Right lobe of liver (tissue), 6 donors: ENCODE data around the gene IER5. TPM values are rescaled to one million over a fixed set of nuclear protein-coding genes. Genes with fewer than 3 reads are reported as not detected.

Experiments used
- ATAC-seq, 4 donors: fragments of 200-7000 bp; cut with Tn5 transposase; one replicate each; pipeline ENCODE4 v1.9.1; 2020; ENCODE audit warnings: mild to moderate bottlenecking in 4 of 4, moderate library complexity in 4 of 4
- DNase-seq, 3 donors: peaks; one replicate each; pipeline ENCODE4 v3.0.0-alpha.2; 2020
- H3K27ac ChIP-seq, 3 donors: fragments of 200-600 bp; one replicate each; pipeline ENCODE4 v1.8.0; 2022
- H3K27me3 ChIP-seq, 2 donors: fragments of 200-600 bp; one replicate each; pipeline ENCODE4 v1.8.0; 2022
- H3K36me3 ChIP-seq, 4 donors: fragments of 200-600 bp; sonication (generic) in 1 of 4; one replicate each; pipeline versions ENCODE4 v1.5.1 to v1.8.0; 2017 to 2022; ENCODE audit warnings: control low read depth in 1 of 4
- H3K4me1 ChIP-seq, 4 donors: fragments of 200-600 bp; sonication (generic) in 1 of 4; one replicate each; pipeline versions ENCODE4 v1.5.1 to v1.8.0; 2017 to 2022; ENCODE audit warnings: control low read depth in 1 of 4
- H3K4me3 ChIP-seq, 3 donors: fragments of 200-600 bp; one replicate each; pipeline ENCODE4 v1.8.0; 2022
- H3K9me3 ChIP-seq, 4 donors: fragments of 200-600 bp; sonication (generic) in 1 of 4; one replicate each; pipeline versions ENCODE4 v1.5.1 to v1.8.0; 2017 to 2022; ENCODE audit warnings: control low read depth in 1 of 4
- CTCF ChIP-seq, 4 donors: fragments of 200-600 bp in 3 of 4; fragments of 450-650 bp in 1 of 4; IDR thresholded peaks; one replicate each; pipeline versions ENCODE4 v1.5.1 to v1.8.0; 2016 to 2022; ENCODE audit warnings: antibody characterized with exemption in 4 of 4, mild to moderate bottlenecking in 2 of 4
- POLR2A ChIP-seq: fragments of 450-650 bp; IDR thresholded peaks from one replicate; pipeline ENCODE4 v1.6.1; 2017; ENCODE audit warnings: antibody characterized with exemption, mild to moderate bottlenecking
- WGBS: methylation state at CpG from one replicate; pipeline ENCODE4 v1.1.6; 2018; ENCODE audit warnings: low coverage, low lambda C conversion rate; ENCODE audit not compliant: insufficient coverage; ENCODE audit errors: missing lambda C conversion rate; 5-methylcytosine and 5-hydroxymethylcytosine counted together
- intact Hi-C, 2 donors: fragments of 100-400 bp; cut with DNase I; formaldehyde crosslinking; loops; one replicate each; pipeline versions ENCODE4 v1.11.2 to v1.14.1; 2022
- total RNA-seq, 6 experiments: library from RNA; depleted of rRNA in 2 of 6; stranded (reverse); fragments of >200 nt in 2 of 6; fragmentation: NEBNext Ultra II Directional in 3 of 6; extraction: Animal tissue kit (Norgen Biotek cat#: 25700) in 3 of 6; gene quantifications; one replicate each; pipeline versions ENCODE4 v1.1.0 to v1.2.4, GENCODE V29; 2016 to 2023
- donor health status: DM: no; HTN: yes; CAD: no.
- donor health status: DM: no; HTN: no; CAD: no.
- donor health status: DM: no; HTN: no; CAD: no.
- donor health status: DM: no; HTN: yes; CAD: no.
- donor health status: DM: no; HTN: yes; CAD: no.

The IER5 gene
- total RNA-seq, 6 experiments from 2014 or later = 2.0 to 6.2 (median 3.4) TPM

DNA sequence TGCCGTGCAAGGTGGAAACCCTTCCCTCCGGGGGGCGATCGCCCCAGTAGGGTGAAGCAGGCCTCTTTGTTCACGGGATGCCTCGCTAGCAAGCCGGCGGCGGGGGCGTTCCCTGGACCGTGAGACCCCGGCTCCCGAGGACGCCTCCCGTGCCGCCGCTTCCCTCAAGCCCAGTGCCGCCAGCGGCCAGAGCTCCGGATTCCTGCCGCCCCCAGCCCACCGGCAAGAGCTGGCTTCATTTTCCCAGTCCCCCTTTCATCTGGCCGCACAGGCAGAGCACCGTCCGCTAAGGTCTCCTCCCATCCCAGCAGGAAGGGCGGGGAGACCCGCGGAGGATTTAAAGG, 16.3 kb downstream of the IER5 start:
- Histone ChIP-seq H3K4me3 (peak overlapping the region; percentile 63 to 79 (median 77)), H3K9me3 (no peaks in the 10 kb centered on the region), H3K27ac (peak overlapping the region; percentile 65 to 82 (median 75)), H3K27me3 (no peaks in the 10 kb centered on the region), H3K36me3 (no peaks in the 10 kb centered on the region), H3K4me1 (peaks cover 0 to 15% (median 6%) of the 10 kb centered on the region in 4 donors)
- peak in 1 of 4 donors; percentile 10 for ATAC-seq
- no peak for TF ChIP-seq POLR2A
- TF ChIP-seq CTCF (IDR thresholded peaks at IDR 0.05) = peak in 1 of 4 donors; percentile 22
- intact Hi-C loops = no loop called here
- DNase-seq = peak in 1 of 3 donors; percentile 71
- WGBS = no CpG with 5 or more reads among the region's 28 CpGs

DNA sequence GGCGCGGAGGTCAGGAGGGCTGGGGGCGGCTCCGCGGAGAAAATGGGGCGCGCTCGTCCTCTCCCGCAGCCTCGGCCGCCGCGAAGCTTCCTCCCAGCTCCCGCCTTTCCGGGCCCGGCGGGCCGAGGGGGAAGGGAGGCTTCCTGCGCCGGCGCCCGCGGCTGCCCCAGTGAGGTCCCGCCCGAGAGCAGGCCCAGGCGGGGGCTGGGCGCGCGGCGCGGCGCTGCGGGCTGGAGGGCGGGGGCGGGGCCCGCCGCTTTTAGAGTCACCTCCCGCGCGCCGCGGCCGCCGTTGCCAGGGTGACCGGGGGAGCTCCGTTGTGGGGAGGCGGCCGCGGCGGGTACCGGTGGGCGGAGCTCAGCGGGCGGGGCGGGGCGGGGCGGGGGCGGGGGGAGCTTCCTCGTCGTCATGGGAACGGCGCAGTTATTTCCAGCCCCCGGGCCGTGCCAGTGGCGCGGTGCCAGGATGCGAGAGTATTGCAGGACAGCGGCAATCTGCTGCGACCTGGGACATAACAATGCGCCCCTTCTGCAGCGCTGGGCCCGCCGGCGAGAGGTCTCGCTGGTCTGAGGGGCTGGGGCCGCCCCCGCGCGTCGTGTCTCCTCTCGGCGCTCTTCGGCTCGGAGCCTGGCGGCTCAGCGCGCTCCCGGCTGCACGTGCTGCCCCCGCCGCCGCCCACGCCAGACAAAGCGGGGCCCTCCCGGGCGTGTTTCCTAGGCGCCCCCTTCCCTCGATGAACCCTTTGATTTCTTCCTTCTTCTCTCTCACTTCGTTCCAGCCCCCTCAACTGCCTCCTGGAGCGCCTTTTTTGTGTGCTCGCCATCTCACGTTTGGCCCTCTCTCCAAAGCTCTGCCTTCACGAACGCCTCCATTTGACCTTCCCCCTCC, 16.9 kb downstream of the IER5 start:
- H3K4me3 ChIP-seq = peak overlapping the region; percentile 63 to 79 (median 77)
- no peaks in the 10 kb centered on the region for H3K27me3 ChIP-seq
- H3K9me3 ChIP-seq = no peaks in the 10 kb centered on the region
- TF ChIP-seq POLR2A (peak; percentile 88), CTCF (IDR thresholded peaks at IDR 0.05) (no peak)
- H3K36me3 ChIP-seq = no peaks in the 10 kb centered on the region
- peaks cover 0 to 15% (median 6%) of the 10 kb centered on the region in 4 donors for H3K4me1 ChIP-seq
- DNase-seq = peak; percentile 98 to 99 (median 99)
- WGBS = 8% methylated on average over 22 of the region's 104 CpGs
- peak overlapping the region; percentile 65 to 82 (median 75) for H3K27ac ChIP-seq
- intact Hi-C loops = no loop called here
- ATAC-seq = peak; percentile 90 to 96 (median 94)

GRCh38 chr1:181106022-181106312, 17.5 kb downstream of the IER5 start:
- no peaks in the 10 kb centered on the region for H3K27me3 ChIP-seq
- no peak overlapping the region for H3K4me3 ChIP-seq
- no peak for DNase-seq
- H3K9me3 ChIP-seq = no peaks in the 10 kb centered on the region
- no peak for ATAC-seq
- no peak for TF ChIP-seq CTCF (IDR thresholded peaks at IDR 0.05)
- TF ChIP-seq POLR2A = no peak
- 66% methylated on average over 2 of the region's 3 CpGs for WGBS
- intact Hi-C loops = no loop called here
- peaks cover 0 to 15% (median 6%) of the 10 kb centered on the region in 4 donors for H3K4me1 ChIP-seq
- H3K36me3 ChIP-seq = no peaks in the 10 kb centered on the region
- H3K27ac ChIP-seq = no peak overlapping the region

DNA sequence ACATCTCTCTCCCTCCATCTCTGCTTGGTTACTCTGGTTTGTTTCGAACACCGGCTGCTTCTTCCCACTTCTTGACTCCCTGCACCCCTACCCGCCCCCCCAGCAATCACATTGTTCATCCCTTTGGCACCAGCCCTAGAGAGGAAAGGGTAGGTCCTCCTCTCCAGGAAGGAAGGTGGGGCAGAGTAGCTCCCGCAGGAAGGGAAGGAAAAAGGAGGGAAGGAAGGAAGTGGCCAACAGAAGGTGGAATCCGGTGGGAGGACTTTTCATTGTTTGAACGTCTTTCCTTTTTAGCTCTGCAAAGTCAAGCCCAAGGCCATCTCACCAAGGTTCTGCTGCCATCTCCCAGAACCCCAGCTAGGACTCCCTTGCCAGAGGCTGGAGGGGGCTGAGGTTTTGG, 18.0 kb downstream of the IER5 start:
- Histone ChIP-seq H3K27ac (no peak overlapping the region), H3K27me3 (no peaks in the 10 kb centered on the region), H3K4me3 (no peak overlapping the region), H3K36me3 (no peaks in the 10 kb centered on the region), H3K4me1 (peaks cover 0 to 15% (median 6%) of the 10 kb centered on the region in 4 donors), H3K9me3 (no peaks in the 10 kb centered on the region)
- 53% methylated on average over 4 of the region's 6 CpGs for WGBS
- TF ChIP-seq POLR2A (no peak), CTCF (IDR thresholded peaks at IDR 0.05) (no peak)
- ATAC-seq (no peak), DNase-seq (no peak)
- intact Hi-C loops = no loop called here
